ENCODE data around the gene FAM168A.

FAM168A gene

GRCh38 chr11:73392108-73393010 is 205.6 kb downstream of the FAM168A start:
- no peak for DNase-seq (ENCODE audit: low read depth in 3 of 3, low spot score in 1 of 3)

DNA sequence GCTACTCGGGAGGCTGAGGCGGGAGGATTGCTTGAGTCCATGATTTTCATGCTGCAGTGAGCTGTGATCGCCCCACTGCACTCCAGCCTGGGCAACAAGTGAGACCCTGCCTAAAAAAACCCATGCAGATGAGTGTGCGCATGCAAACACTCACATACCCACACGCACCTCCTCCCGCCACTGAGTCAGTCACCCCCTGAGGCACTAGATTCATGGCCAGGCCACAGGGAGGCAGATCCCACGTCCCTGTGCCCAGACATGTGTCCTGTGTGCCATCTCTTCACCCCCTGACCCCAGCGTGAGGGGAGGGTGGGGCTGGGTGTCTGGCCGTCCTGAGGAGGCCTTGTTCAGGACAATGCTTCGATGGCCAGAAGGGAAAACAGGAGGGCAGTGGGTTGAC is 206.2 kb downstream of the FAM168A start:
- no peak for DNase-seq (ENCODE audit: low read depth in 3 of 3, low spot score in 1 of 3)

DNA sequence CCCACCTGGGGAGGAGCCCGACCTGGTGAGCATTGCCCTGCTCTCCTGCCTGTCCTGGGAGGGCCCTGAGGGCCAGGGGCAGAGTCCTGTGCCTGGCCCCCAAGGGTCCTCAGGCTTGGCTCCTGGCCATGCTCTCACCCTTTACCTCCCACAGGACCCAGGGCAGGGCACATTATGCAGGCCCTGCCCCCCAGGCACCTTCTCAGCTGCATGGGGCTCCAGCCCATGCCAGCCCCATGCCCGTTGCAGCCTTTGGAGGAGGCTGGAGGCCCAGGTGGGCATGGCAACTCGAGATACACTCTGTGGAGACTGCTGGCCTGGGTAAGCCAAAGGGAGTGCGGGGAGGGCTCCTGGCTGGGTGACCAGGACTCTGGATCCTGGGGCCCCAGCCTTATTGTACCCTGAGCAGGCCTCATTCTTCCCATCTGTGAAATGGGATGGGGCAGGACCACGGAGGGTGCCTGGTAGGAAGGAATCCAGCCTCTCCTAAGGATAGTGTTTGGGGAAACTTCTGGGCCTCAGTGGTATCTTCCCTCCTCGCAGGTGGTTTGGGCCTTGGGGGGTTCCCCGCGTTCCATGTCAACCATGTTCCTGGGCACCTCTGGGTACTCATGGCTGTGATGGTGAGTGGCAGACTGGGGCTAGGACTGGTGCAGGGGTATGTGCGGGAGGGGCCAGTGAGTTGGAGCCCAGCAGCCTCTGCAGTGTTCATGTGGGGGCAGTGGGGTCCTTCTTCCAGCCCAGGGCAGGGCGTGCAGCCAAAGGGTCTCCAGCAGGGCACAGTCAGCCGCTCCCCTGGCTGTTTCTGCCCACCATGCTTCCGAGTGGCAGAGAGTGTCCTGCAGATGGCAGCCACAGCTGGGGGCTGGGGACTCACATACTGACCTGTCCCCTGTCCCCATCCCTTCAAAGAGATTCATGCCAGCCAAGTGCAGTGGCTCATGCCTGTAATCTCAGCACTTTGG is 207.0 kb downstream of the FAM168A start:
- DNase-seq (ENCODE audit: low read depth in 3 of 3, low spot score in 1 of 3): no peak

DNA sequence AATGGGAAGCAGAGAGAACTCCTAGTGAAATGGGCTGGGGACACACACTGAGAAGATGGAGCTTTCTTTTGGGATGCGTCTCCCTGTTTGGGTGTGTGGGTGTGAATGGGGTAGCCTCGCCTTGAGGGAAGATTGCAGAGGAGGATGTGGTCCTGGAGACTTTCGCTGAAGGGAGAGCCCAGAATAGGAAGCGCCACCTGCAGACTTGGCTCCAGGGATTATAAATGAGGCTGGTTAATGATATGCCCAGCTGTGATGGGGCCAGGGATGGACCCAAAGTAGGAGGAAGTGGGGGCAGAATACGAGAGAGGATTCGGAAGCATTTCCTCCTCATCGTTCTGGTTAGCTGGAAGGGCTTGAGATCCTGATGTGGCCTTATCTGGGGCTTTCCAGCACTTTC is 208.0 kb downstream of the FAM168A start:
- no peak for DNase-seq (ENCODE audit: low read depth in 3 of 3, low spot score in 1 of 3)

DNA sequence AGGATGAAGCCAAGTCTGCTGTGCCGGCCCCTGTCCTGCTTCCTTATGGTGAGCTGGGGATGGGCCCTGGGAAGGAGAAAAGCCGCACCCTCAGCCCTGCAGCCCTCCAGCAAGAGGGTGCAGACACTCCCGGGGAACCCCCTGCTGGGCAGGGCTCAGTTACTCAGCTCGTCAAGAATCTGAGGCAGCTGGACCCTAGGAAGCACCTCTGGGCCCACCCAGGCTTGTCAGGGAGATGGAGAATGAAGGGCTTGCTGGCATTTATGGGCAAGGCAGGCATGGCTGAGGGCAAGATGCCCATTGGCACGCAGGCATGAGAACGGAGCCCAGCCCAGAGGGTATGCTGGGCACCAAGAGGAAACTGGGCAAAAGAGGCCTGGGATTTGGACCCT is 208.8 kb downstream of the FAM168A start:
- DNase-seq (ENCODE audit: low read depth in 3 of 3, low spot score in 1 of 3): no peak

DNA sequence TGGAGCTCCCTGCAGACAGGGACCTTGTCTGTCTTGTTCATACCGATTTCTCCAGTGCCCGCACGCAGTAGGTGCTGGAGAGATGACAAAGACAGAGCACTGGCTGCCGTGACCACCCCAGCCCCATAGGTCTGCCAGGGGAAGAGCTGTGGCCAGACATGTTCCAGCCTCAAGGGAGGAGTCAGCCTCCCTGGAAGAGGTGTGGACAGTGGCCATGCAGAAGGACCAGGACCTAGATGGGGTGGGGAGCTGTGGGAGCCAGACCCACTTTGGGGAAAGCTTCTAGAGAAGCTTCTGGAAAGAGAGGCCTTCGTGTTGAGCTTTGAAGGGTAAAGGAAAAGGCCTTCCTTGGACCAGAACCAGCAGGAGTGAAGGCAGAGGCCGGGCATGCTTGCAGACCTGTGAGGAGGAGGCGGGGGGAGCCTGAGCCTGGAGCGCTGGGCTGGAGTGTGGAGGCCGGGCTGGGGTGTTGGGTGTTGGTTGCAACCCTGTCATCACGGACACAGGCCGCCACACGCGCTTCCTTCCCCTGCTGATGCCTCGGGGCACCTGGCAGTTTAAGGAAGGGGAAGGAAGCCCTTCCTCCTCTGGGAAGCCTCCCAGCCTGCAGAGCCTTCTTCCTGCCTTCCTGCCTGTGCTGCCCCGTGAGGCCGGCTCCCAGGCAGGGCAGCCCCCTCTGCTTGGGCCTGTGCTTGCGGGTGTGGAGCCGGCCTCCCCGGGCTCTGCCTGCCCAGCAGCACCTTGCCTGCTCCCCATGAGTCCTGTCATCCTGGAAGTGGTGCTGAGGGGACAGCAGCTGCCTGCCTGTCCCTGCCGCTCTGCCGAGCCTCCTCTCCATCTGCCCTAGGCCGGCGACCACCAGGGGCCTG is 209.4 kb downstream of the FAM168A start:
- DNase-seq (ENCODE audit: low read depth in 3 of 3, low spot score in 1 of 3): no peak

- DNase-seq (ENCODE audit: low read depth in 3 of 3, low spot score in 1 of 3): no peak
Measured at GRCh38 chr11:73387594-73388264, 210.2 kb downstream of the FAM168A start.

DNA sequence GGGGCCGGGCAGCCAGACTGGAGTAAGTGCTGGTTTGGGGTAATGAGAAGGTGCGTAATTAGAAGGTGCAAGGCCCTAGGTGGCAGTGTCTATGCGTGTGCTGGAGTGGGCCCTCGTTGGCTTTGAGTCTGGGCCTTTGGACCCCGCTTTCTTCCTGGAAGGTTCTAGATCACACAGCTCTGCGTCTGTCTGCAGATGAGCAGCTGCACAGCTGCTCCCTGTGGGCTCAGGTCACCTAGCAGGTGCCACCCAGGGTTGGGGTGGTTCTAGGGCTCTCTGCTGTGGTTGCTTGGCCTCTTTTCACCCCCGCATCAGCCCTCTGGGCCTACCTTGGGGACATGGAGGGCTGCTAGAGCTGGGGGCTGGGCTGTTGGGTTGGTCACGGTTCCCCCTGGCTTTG is 211.4 kb downstream of the FAM168A start:
- no peak for DNase-seq (ENCODE audit: low read depth in 3 of 3, low spot score in 1 of 3)

DNA sequence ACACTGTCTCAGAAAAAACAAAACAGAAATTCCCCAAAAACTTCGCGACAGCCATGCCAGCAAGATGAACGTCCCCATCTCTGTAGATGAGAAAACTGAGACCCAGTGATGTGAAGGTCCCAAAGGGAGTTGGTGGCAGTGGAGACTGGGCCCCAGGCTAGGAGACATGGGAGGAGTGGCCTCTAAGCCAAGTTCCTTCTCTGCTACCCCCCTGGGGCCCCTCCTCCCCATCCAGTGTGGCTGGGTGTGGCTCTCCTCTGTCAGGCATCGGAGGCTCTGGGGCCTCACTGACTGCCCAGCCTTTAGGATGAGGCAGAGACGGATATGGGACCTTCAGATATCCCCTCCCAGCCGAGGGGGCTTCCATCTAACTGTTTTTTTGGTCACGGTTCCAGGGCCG is 211.9 kb downstream of the FAM168A start:
- DNase-seq (ENCODE audit: low read depth in 3 of 3, low spot score in 1 of 3): no peak

DNA sequence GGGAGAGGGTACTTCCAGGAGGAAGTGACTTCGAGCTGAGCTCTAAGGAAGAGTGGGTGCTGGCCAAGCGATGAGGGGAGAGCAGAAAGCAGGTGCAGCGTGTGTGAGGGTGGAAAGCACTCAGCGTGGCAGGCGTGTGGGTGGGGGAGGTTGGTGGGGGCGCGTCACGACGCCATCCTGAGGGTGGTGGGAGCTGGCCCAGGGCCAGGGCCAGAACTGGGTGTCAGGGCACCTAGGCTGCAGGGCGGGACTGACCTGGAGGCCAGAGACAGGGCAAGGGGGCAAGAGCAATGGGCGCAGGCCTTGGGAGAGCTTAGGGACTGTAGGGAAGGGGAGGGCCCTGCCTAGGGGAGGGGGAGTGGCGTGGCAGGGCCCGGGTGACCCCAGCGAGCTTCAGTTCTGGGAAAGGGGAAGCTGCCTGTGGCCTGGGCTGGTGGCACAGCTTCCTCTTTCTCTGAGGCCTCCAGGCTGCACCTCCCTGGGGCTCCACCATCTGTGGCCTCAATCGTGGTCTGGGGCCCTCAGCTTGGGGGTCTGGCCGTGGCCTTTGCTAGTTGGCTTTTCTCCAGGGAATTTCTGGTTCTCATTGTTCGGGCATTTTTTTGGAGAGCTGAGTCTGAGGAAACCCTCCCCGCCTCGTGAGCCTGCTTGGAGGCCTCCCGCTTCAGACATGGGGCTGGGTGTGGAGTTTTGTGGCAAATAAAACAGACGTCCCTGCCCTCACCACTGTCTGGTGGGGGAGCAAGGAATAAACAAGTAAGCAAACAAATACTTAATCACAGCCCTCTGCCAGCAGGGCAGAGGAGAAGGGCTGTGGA is 212.8 kb downstream of the FAM168A start:
- no peak for DNase-seq (ENCODE audit: low read depth in 3 of 3, low spot score in 1 of 3)

DNA sequence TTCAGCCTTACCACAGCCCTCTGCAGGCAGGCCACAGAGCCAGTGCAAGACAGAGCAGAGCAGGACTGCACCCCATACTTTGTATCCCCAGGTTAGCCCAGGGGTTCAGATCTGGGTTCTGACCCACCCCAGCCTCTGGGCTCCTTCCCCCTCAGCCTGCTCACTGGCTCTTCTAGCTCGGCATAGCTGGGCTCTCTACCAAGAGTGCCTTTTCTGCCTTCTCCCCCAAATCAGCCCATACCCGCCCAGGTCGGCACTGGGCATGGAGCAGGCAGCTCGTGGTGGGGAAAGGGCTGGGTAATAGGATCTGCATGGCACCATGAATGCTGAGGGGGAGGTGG is 213.4 kb downstream of the FAM168A start:
- no peak for DNase-seq (ENCODE audit: low read depth in 3 of 3, low spot score in 1 of 3)

- no peak for DNase-seq (ENCODE audit: low read depth in 3 of 3, low spot score in 1 of 3)
Measured at GRCh38 chr11:73384125-73384441, 213.8 kb downstream of the FAM168A start.

DNA sequence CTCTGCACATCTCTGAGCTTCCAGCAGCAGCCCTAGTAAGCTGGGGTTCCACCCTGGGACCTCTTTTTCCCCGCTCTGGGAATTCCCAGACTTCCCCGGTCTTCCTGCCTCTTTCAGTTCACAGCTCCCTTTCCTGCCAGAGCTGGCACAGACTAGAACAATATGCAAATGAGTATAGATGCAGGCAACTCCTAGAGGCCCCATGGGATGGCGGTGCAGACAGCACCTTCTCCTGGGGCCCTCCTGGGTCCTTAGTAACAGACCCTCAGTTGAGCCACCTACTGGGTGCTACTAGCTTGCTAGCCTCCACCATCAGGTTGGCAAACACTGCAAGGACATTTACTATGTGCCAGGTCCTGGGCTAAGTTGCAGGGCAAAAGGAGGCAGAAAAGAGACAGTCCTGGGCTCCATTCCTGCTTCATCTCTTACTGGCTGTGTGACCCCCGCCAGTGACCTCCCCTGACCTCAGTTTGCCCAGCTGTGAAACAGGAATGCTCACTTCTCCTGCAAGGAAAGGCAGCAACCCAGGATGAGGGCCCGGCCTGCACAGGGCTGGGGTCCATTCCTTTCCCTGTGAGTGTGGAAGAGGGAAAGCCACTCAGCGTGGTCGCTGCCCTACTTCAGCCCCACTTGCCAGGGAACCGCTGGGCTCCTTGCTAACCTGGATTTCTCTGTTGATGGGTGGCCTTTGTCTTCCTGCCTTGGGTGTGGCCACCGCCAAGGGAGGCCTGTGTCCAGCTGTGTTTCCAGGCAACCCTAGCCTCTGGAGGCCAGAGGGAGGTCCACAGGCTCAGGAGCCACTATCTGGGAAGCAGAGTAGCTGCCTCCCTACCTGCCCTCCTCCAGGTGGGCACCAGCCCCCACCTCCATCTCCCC is 214.4 kb downstream of the FAM168A start:
- no peak for DNase-seq (ENCODE audit: low read depth in 3 of 3, low spot score in 1 of 3)

DNA sequence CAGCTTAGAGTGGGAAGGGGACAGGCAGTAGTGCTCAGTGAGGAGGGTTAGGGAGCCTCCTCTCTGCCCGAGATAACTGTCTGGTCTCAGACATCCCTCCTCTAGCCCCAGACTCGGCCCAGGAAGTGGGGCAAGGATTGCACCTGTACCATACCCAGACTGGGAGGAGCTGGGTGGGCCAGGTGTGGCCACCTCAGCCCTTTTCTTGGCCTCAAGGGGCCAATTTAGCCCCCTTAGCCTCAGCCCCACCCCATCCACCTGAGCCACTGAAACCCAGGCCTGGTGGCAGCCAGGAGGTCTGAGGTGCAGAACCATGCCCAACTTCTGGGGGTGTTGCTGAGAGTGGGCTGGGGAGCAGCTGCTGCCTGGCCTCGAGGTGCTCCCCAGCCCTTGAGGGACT is 215.2 kb downstream of the FAM168A start:
- DNase-seq (ENCODE audit: low read depth in 3 of 3, low spot score in 1 of 3): no peak

DNA sequence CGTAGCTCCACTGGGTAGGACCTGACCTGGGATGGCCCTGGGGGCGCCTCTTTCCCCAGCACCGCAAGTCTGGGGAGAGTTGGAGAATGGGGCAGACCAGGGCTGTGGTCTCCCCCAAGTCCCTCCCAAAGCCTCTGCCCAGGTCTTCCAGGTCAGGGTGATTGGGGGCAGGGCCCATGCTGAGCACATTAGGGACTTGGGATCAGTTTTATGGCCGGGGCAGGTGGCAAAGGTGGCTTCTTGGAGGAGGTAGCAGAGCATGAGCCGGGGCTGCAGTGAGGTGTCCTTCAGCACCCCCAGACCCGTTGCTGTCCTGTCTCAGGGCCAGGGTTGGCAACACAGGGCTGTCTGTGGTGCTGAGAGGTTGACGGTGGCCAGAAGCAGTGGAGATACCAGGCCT is 215.7 kb downstream of the FAM168A start:
- no peak for DNase-seq (ENCODE audit: low read depth in 3 of 3, low spot score in 1 of 3)

DNA sequence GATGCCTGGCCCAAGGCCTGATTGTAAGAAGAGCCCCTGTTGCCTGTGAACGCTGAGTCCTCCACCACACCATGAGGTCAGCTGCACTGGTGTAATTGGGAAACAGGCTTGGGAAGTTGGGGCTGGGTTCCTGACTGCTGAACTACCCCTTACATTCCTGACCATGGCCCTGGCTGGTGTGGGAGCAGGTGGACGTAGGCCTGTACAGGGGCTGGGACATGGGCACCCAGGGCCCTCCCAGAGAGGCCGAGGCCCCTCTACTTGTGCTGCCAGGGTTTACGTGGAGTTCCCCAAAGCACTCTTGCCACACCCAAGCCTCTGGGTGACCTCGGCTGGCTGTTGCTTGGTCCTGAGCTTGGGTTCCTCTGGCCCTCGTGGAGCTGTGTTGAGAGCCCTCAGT is 216.3 kb downstream of the FAM168A start:
- no peak for DNase-seq (ENCODE audit: low read depth in 3 of 3, low spot score in 1 of 3)

DNA sequence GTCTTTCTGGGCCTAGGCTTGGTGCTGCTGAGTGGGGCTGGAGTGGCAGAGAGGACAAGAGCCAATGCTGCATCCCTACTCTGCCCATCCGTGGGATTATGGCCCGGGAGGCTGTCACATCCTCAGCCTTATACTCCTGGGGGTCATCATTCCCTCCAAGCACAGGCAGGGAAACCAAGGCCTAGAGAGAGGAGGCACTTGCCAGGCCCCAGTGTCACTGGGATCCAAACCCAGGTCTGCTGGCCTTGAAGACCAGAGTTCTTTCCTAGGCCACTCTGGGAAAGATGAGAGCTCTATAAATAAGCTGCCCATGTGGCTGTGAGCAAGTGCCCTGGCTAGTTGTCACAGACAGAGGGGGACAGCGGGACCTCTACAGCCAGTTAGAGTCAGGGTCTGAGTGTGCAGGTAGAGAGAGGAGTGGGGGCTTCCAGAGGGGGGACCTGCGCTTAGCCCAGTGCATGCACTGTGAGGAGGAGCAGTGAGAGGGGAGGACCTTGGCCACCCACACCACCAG is 217.0 kb downstream of the FAM168A start:
- no peak for DNase-seq (ENCODE audit: low read depth in 3 of 3, low spot score in 1 of 3)

DNA sequence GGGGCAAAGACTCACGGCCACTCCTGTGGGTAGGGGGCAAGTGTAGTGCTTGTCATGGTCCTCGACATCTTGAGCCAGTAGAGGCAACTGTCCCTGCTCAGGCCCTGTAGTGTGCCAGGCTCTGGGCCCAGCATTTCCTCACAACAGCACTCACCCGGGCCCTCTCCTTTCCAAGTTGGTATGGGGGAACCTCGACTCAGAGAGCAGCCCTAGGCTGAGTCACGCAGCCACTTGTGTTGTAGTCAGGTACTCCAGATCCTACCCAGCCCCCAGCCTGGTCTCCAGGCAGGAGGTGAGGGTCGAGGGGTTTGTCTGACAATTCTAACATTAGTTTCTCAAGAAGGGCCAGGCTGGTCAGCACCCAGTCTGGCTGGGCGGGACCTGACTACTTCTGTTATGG is 217.6 kb downstream of the FAM168A start:
- no peak for DNase-seq (ENCODE audit: low read depth in 3 of 3, low spot score in 1 of 3)
